Eye (tissue), 1 donor: ENCODE measurements around the gene GRK5.

ENCODE experiments used
- DNase-seq: peaks from one replicate; pipeline ENCODE4 v3.0.0-alpha.2; 2015

The GRK5 gene

DNA sequence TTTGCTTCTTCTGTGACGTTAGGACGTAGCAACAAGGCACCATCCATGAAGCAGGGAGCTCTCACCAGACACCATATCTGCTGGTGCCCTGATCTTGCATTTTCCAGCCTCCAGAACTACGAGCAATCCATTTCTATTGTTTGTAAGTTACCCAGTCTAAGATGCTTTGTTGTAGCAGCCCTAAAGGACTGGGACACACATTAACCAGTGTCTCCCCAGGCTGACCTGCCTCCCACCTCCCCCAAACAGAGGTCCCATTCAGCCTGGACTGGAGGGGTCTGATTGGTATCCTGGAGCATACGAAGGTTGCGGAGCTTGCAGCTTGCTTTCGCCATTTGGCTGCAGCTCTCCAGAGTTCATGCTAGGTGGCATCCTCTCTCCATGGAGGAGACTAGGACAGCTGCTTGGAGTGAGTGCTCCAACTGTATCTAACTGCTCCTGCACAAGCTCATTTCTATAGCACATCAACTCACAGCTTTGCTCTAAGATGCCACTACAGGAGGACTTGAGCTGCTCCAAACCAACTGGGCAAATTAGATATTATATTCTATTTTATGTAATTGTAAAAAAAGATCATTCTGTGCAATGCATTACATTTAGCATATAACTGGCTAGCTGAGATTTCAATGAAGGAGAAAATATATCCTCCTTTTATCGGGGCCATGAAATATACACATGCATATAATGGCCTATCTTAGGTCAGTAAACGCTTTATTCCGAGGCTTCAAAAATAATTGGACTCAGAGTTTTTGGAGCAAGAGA is 8.0 kb upstream of the GRK5 start:
- DNase-seq = peak; percentile 90

DNA sequence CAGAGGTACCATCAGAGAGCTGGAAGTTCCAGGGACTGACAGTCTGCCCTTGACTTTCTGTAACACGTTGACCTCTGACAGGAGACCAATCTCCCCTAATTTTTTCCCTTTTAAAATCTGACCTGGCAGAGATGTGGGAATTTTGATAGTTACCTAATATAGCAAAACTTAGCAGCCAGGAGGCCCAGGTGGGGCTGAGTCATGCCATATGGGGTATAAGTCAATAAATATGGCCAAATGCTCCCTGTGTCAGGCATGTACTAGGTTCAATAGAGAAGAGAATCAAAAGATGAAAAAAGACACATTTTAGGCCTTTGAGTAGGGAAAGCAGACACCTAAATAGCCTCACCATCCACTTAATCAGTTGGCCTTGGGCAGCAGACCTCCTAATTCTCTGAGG is 6.1 kb upstream of the GRK5 start:
- DNase-seq = no peak

DNA sequence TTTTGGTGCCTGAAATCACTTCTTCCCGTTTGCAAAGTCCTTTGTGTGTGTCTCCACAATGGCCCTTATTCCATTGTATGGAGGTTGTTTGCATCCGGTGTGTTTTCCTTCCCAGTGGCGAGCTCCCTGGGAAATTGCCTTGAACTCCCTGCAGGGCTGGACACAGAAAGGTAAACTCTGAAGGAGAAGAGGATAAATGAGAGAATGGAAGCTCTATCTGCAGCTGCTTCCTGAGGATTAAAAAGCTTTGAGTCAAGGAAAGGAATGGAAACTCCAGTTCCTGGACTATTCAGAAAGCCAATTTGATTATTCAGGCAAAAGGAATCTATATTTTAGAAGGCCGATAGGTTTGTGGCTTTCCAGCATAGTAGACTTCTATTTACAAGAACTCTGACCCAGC is 4.4 kb upstream of the GRK5 start:
- DNase-seq = peak; percentile 20

DNA sequence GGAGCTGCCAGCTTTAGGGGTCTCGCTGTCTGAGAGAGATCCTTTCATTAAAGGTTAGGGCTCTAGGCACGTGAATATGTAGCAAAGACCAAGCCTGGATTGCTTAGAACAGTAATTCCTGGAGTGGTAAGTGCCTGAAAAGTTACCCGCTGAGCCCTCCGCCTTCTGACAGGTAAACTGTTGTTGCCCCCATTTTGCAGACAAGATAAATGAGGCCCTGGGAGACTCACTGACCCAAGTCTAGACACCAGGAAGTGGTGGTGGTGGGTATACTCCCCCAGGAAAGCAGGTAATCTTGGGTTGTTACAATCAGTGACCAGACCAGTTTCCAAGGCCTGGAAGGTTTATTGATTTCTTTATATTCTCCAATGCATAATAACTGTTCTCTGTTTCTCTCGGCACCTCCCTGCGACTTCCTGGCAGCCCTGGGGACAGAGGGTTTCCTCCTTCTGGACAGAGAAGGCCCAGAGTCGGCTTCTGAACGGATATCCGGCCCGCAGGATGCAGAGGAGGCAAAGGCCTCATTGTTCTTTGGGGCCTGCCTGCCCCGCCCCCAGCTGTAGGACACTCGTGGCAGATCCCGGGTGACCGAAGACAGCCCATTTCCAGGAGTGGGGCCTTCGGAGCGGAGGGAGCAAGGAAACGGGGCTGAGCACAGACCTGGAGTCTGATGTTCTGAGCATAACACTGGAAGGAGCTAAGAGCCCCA is 1.3 kb upstream of the GRK5 start:
- no peak for DNase-seq

DNA sequence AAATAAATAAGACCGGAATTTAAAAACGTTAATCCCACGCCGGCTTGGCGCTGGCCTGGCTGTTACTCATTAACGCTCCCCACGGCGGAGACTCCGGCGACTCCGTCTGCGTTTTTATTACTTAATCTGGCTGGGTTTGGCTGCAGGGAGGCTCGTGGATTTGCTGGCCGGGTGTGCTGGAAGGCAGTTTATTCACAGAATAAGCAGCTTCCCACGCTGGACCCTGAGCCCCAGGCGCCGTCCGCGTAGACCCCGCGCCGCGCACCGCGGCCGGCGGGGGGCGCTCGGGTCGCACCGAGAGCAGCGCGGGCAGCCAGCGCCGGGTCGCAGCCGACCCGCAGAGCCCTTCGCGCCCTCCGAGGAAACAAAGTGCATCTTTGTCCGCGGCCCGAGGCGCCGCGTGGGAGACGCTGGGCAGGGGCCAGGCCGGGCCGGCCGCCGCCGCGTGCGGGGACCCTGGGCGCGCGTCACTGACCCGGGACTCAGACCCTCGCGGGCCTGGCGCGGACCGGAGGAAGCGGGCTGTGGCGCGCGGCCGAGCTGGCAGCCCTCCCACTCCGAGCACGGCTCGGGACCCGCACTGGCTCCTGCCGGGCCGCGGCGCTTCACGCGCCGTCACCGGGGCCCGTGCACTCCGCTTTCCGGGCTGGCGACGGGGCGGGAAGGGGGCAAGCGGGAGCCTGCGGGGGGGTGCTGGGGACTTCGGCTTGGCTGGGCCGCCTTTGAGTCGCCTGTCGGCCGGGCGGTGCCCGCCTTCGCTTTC is 587 bp upstream of the GRK5 start:
- DNase-seq = peak; percentile 91

DNA sequence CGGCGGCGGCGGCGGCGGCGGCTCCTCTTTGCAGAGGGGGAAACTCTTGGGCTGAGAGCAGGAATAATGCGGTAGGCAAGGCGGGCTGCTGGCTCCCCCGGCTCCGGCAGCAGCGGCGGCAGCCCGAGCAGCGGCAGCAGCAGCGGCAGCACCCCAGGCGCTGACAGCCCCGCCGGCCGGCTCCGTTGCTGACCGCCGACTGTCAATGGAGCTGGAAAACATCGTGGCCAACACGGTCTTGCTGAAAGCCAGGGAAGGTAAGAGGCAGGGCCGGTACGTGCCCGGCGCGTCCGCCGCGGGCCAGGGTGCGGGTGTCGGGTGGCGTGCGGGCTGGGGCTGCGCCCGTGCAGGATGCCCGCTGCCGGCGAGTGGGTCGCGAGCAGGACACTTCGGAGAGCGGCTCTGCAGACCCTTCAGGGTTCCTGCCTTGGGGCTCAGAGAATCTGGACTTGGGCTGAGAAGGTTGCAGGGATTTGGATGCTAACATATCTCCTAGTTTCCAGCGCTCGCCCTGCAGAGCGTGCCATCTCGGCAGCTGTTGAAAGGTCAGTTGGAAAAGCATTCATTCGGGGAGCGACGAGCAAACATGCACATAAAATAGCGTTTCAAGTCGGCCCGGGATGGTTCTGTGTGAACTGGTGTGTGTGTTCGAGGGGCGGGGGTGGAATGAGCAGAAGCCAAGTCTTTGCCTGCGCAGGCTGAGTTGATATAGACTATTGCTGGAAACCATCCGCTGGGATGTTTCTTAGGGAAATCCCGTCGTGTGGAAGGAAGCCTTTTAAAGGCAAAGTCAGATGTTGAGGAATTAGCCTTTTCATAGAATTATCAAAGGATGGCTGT is 562 bp downstream of the GRK5 start:
- peak; percentile 85 for DNase-seq

DNA sequence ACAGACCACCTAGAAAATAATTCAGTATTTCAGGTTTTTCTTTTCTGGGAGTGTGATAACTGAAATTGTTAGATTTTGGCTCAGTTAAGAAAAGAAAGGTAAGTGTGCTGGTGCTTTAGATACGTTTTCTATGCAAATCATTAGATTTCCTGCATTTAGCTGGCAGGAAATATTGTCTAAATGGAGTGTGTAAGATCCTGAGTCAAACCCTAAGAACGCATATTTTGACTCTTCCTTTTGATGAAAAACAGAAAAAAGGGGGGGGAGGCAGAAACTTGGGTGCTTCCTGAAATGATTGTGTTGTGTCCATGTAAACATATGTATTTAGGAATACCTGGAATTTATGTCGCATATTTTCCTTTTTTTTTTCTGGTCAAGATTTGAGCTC is 1.2 kb downstream of the GRK5 start:
- DNase-seq = no peak

DNA sequence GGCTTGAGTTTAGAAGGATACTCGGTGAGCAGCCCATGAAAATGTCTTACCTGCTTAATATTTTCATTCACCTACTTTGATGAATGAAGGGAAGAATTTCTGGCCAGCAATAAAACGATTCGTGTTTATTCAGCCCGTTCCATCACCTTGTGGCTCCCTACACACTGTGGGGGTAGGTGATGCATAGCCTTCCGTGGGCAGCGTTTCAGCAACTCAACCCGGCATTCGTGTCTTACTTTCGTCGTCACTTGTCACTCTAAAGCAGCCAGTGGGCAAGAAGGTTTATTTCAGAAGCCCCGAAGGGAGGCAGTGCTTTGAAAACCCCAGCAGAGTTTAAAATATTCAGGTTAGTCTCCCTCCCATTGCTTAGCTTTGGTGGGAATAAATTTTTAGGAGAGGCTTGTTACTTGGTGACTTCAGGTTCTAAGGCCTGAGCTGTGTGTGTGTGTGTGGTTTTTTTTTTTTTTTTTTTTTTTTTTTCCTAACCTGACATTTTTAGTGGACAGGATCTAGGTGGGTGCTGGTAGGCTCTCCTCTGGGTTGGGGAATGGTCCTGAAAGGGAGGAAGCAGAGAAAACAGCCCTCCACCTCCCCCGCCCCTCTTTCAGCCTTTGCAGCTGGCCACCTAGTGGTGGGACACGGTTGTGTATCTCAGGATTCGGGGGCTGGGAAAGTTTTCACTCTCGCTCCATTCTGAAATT is 1.8 kb downstream of the GRK5 start:
- peak; percentile 88 for DNase-seq

DNA sequence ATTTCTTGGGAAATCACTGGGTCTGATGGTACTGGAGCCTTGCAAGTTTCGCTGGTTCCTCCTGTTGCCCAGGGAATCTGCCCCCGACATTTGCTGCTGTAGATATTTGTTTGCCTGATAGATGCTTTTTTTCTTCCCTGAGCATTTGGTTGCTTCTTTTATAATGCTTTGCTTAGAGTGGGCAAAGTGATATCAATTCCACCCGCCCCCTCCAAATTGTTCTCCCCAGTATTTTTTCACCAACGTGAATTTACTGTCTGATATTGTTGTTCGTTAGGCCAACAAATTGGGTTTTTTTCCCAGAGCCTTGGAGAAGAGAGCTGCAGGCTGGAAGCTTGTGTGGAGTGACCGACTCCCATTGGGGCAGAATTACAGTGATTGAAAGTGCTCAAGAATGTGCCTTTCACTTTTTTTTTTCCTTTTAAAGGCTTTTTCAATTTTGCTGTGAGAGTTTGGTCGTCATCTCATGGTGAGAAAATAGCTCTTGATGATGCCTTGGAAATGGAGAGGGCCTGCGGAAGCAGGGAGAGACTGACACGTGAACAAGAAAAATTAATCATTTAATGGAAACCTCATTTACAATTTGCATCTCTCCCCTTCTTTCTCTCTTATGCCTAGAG is 2.5 kb downstream of the GRK5 start:
- DNase-seq = peak; percentile 25

DNA sequence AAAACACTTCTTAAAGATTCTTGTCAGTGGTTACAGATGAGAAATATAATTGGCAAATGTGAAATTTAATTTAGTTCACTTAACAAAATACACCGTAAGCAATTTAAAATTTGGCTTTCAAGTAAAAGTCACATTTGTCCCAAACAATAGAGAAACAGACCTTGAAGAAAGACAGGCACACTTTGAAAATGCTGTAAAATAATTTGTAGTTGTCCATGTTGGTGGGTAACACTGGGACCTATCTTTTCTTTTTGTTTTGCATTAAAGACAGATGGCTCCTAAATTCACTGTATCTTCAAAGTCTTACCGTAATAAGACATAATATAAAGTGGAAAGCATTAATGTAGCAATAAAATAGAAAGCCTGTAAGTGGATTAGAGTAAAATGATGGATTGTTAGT is 3.3 kb downstream of the GRK5 start:
- no peak for DNase-seq

DNA sequence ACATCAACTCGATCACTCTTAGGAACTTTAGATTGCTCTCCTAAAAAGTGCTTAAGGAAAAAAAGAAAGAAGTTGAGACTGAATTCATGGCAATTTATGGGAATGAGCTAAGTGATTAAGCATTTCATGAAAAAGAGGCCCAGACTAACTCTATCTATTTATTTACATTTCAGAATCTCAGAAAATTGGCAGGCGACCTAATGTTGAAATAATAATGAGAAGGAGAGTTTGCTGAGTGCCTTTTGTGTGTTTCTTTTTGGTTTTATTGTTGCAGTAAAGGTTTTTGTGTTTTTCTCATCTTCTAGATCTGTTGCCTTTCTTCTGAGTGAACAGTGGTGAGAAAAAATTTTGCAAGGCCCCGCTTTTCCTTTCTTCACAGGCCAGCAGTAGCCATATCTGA is 3.8 kb downstream of the GRK5 start:
- DNase-seq = peak; percentile 51

DNA sequence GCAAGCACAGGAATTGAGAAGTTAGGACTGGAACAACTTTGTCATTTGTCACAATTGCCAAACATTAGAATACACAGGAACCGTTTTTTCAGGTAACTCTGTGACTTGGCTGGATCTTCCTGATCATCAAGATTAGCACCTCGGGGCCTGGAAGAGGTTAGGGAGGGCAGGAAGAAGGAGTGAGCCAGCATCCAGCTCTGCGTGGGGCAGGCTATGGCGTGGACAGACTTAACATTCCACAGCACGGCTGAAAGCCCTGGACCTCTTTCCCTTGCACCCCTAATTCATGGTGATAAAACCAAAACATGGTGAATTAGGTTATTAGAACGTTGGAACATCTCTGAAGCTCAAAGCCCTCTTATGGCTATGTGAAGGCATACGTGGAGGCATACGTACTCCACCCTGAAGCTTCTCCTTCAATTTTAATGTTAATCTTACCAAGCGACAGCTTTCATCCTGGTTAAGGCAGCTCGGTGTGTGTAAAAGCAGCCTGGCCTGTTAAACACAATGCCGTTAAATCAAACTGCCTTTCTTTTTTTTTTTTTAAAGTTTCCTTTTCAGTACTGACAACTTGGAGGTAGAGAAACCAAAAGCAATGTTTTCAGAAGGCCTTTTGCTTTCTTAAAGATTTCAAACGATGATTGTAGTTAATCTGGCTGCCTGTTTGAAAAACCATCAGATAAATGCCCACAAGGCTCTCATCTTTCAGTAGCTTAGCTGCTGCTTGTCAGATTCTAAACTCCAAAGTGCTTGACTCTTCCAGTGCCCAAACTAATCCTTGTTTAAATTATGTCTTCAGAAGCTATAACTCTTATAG is 4.5 kb downstream of the GRK5 start:
- DNase-seq = peak; percentile 28

DNA sequence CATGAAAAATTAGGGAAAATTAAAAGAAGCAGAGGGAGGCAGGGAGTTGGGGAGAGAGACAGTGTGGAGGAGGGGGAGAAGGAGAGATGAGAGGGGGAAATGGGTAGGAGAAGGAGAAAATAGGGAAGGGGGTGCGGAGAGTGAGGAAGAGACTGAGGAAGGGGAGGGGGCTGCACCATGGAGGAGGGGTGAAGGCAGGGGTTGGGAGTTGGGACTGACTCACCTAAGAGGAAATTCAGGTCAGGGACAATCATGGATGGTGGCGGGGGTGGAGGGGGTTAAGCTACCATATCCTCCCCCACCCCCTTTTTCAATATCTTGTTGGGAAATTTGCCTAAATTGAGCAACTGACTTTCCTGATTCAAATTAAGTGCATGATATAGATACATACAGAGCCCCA is 8.0 kb downstream of the GRK5 start:
- DNase-seq = no peak

DNA sequence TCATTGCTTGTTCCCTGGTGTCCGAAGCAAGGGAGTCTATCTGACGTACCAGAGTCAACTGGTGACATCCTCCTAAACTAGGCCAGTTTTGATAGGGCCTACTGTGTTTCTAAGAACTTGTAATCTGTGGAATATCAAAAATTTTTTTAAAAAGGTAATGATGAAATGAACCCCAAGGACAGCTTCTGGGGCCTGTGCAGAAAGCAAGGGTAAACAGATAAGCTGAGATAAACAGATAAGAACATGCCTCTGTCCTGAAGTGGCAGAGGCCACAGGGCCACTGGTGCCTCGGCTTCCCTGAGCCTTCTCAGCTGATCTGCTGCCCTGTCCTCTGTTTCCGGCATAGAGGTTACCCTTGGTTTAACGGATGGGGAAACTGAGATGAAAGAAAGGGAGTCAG is 8.8 kb downstream of the GRK5 start:
- DNase-seq = no peak

DNA sequence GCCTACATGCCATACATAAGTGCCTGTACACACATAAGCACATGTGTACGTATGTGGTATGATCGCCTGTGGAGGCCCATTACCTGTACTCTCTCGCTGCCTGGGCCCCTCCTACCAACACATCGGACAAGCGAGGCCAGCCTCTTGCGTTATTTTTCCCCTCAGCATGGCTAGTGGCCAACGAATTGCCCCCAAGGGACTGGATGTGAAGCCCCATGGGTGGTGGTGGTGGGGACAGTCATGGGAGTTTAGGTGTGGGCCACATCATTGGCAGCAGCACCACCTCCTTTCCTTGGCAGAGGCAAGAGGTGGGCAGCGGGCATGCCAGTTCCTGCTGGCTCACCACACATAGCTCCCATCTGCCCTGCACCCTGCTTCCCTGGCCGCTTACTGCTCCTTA is 10.0 kb downstream of the GRK5 start:
- DNase-seq = no peak

DNA sequence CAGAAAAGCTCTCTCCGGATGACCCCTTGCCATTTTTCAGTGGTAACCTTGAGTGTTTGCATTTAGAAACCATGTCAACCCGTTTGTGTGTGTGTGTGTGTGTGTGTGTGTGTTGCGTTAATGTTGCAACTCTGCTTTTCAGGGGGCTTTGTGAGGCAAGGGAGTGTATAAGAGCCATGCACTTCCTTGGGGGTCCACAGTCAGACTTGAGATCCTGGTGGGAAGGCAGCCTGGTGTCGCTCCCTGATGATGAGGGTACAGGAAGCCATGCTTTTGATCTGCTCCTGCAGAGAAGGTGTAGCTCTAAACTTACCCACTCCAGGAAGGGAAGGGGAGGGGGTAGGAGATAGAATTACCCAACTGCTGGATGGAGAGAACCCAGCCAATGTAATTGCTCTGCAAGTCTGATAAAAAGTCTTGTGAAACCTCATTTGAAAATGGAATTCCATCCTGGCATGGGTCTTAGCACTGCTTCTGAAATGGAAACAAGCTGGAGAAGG is 10.7 kb downstream of the GRK5 start:
- DNase-seq = no peak

DNA sequence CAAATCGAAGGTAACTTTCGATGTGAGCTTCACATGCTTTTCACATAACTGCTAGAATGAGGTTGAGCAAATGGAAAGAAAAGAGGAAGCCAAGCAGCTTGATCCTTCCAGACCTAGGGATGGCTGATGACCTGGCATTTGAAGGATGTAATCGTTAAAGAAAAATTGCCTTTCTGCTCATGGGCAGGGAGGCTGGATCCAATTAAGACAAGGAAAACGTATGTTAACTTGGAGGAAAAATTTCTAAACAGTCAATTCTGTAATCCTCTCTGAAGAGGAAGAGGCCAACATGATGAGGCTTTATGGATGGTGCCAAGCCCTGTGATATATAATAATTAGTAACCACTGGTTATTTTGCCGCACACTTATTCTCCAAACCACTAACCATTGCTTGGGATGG is 12.5 kb downstream of the GRK5 start:
- no peak for DNase-seq

DNA sequence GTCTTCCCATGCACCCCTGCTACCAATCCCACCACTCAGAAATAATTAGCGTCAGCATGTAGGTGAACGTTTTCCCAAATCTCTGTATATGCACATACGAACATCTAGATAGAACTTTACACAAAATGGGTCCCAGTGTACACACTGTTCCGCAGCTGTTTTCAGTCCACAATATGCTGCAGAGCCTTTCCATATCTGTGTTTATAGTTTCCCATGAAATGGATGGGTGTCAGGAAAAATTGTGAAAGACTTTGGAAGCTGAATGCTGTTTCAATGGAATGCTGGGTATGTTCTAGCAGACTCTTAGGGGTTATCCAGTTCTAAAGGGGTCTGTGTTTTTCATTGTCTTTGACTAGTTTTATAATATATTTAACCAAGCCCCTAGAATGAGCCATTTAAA is 13.8 kb downstream of the GRK5 start:
- no peak for DNase-seq

DNA sequence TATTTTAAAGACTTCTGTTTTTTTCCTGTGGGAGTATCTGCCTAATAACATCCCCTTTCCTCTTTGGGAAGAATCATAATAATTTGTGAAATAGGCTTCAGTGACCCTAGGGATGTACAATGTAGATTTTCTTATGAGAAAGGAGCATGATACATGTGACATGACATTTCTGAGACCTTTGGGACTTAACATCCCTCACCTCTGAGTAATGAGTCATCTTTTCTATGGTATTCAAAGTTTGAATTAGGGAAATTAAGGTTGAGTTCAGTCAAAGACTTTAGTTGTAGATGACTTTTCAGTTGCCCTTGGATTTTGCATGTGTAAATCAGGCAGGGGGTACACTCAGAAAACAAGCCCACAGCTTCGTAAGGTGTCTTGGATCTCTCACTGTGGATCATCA is 14.3 kb downstream of the GRK5 start:
- no peak for DNase-seq

DNA sequence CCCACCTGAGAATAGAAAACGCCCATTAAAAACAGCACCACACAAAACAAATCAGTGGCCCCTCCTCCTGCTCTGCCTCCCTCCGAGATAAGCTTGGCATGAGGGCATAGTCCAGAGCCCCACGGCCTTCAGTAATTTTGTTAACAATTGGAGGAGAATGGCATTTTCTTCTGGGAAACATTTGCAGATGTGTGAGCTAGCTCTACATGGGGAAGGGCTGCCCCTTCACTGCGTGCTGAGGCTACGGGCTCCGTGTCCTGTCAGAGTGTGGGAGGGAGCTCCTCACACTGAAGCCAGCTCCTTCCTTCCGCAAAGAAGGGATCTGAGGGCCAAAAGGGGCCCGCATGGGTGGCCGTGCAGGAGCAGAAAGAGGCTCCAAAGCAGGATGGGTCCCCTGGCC is 15.2 kb downstream of the GRK5 start:
- DNase-seq = no peak

DNA sequence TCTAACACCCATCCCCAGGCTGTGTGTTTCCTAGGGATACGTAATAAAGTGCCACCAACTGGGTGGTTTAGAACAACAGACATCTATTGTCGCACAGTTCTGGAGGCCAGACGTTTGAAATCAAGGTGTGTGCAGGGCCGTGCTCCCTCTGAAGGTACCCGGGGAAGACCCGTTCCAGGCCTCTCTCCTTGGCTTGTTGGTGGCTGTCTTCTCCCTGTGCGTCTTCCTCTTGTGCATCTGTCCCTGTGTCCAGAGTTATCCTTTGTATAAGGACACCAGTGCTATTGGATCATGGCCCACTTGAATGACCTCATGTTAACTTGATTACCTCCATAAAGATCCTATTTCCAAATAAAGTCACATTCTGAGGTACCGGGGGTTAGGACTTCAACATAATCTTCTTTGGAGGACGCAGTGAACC is 15.6 kb downstream of the GRK5 start:
- DNase-seq = no peak
